CD4-positive, alpha-beta T cell (primary cell): Measurements from ENCODE around the gene USP6NL. TPM values are rescaled to one million over a fixed set of nuclear protein-coding genes. Genes with fewer than 3 reads are reported as not detected.

Experiments
- ATAC-seq: fragments of 200-7000 bp; cut with Tn5 transposase; one replicate; pipeline ENCODE4 v1.10.0; 2022; ENCODE audit warnings: mild to moderate bottlenecking; ENCODE audit not compliant: poor library complexity
- CTCF ChIA-PET: fragments of 350-600 bp; sonication (Branson Sonifier 250); formaldehyde crosslinking; loops from one replicate; lab custom pipeline; 2021; ENCODE audit warnings: antibody characterized with exemption, inconsistent platforms; lab: Charles Lee
- POLR2A ChIA-PET: fragments of 350-600 bp; sonication (Branson Sonifier 250); formaldehyde crosslinking; loops from one replicate; lab custom pipeline; 2021; ENCODE audit warnings: antibody characterized with exemption, inconsistent platforms; lab: Charles Lee
- DNase-seq, 14 experiments: peaks; one replicate each; pipeline ENCODE4 v3.0.0-alpha.2; 2013 to 2020; ENCODE audit warnings: mixed read lengths in 2 of 14
- H3K27ac ChIP-seq, 2 donors: one replicate each; pipeline versions ENCODE4 v1.5.1 to v1.7.0; 2013; ENCODE audit warnings: low read length in 2 of 2, low read depth in 1 of 2, mild to moderate bottlenecking in 1 of 2
- H3K27me3 ChIP-seq, 2 experiments: 1 replicate in 1 of 2; 2 replicates in 1 of 2; pipeline versions ENCODE4 v1.6.1 to v1.7.0; 2013; ENCODE audit warnings: low read length in 2 of 2, control low read depth in 1 of 2, mild to moderate bottlenecking in 1 of 2, moderate library complexity in 1 of 2; ENCODE audit not compliant: insufficient read depth in 2 of 2, control insufficient read depth in 1 of 2
- H3K36me3 ChIP-seq: one replicate; pipeline ENCODE4 v1.6.1; 2013; ENCODE audit warnings: low read length, control low read depth; ENCODE audit not compliant: insufficient read depth
- H3K4me1 ChIP-seq: one replicate; pipeline ENCODE4 v1.6.1; 2013; ENCODE audit warnings: low read length, control low read depth; ENCODE audit not compliant: insufficient read depth
- H3K4me3 ChIP-seq: one replicate; pipeline ENCODE4 v1.5.1; 2013; ENCODE audit warnings: mild to moderate bottlenecking, low read length, moderate library complexity
- H3K9me3 ChIP-seq, 2 experiments: 1 replicate in 1 of 2; 2 replicates in 1 of 2; pipeline versions ENCODE4 v1.6.1 to v1.7.0; 2013; ENCODE audit warnings: low read length in 2 of 2, mild to moderate bottlenecking in 2 of 2, control low read depth in 1 of 2, moderate library complexity in 1 of 2; ENCODE audit not compliant: control insufficient read depth in 1 of 2, insufficient read depth in 1 of 2
- H3K27ac Mint-ChIP-seq: one replicate; pipeline ENCODE4 v1.8.0; 2020; ENCODE audit warnings: mixed read lengths
- H3K27me3 Mint-ChIP-seq: one replicate; pipeline ENCODE4 v1.8.0; 2021; ENCODE audit warnings: mixed read lengths
- H3K36me3 Mint-ChIP-seq: one replicate; pipeline ENCODE4 v1.8.0; 2021; ENCODE audit warnings: low read depth, mixed read lengths
- H3K4me1 Mint-ChIP-seq: one replicate; pipeline ENCODE4 v1.8.0; 2021; ENCODE audit warnings: low read depth, mixed read lengths
- H3K4me3 Mint-ChIP-seq: one replicate; pipeline ENCODE4 v1.8.0; 2020; ENCODE audit warnings: mild to moderate bottlenecking, mixed read lengths
- H3K9me3 Mint-ChIP-seq: one replicate; pipeline ENCODE4 v1.8.0; 2020; ENCODE audit warnings: mixed read lengths
- CTCF ChIP-seq: fragments of 200-600 bp; IDR thresholded peaks from one replicate; pipeline ENCODE4 v1.8.0; 2022; ENCODE audit warnings: antibody characterized with exemption, mild to moderate bottlenecking
- intact Hi-C, 2 experiments: fragments of 100-400 bp; cut with DNase I in 1 of 2; cut with micrococcal nuclease in 1 of 2; formaldehyde crosslinking; loops; one replicate each; pipeline versions ENCODE4 v1.15.1 to v1.9.0; 2023 to 2025; cut with DNase I, micrococcal nuclease
- total RNA-seq, 174 experiments: library from RNA in 2 of 174; stranded (reverse) in 2 of 174; gene quantifications; one replicate each; pipeline ENCODE4 v1.2.3 and lab custom pipeline; 2021 to 2026

The USP6NL gene
- total RNA-seq, 2 experiments from 2014 or later = 5.2 to 5.6 TPM

DNA sequence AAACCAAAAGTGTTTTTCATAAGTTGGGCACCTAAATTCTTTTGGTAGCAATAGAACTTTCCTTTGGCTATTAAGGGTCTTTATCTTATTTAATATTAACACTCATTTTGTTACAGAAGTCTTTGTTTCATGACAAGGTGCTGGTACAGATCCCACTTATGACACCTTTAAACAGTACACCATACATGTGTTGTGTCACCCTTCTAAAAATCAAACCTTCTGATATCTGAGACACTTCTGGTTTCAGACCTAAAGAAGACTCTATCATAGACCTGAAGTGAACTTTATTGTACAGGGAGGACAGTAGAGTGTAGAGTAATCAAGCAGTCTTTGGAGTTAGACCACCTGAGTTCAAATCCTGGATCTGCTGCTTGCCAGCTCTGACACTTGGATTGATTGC is 5.8 kb upstream of the USP6NL start:
- TF ChIP-seq CTCF = no peak
- Histone ChIP-seq H3K27ac (no peak overlapping the region), H3K36me3 (no peaks in the 10 kb centered on the region), H3K27me3 (no peaks in the 10 kb centered on the region), H3K4me3 (no peak overlapping the region), H3K9me3 (peaks cover 0 to 5% of the 10 kb centered on the region in 2 experiments), H3K4me1 (peaks cover 4% of the 10 kb centered on the region)
- H3K27me3 Mint-ChIP-seq = no peaks in the 10 kb centered on the region
- no peaks in the 10 kb centered on the region for H3K36me3 Mint-ChIP-seq
- peaks cover 7% of the 10 kb centered on the region for H3K9me3 Mint-ChIP-seq
- intact Hi-C loops = loop anchor here in 1 of 2 experiments (10.0 kb wide), 1 partner anchor 108 kb away; no protein-coding TSS in a partner anchor
- ChIA-PET CTCF (no interaction called here), POLR2A (no interaction called here)
- H3K4me3 Mint-ChIP-seq = no peak overlapping the region
- DNase-seq = no peak
- peaks cover 16% of the 10 kb centered on the region for H3K4me1 Mint-ChIP-seq
- no peak for ATAC-seq
- no peak overlapping the region for H3K27ac Mint-ChIP-seq

- Histone ChIP-seq H3K36me3 (no peaks in the 10 kb centered on the region), H3K4me3 (no peak overlapping the region), H3K9me3 (peaks cover 0 to 5% of the 10 kb centered on the region in 2 experiments), H3K4me1 (peaks cover 9% of the 10 kb centered on the region), H3K27me3 (no peaks in the 10 kb centered on the region), H3K27ac (no peak overlapping the region)
- ATAC-seq (no peak), DNase-seq (no peak)
- peaks cover 20% of the 10 kb centered on the region for H3K4me1 Mint-ChIP-seq
- H3K36me3 Mint-ChIP-seq = peaks cover 4% of the 10 kb centered on the region
- ChIA-PET POLR2A (no interaction called here), CTCF (no interaction called here)
- no peak overlapping the region for H3K4me3 Mint-ChIP-seq
- H3K27ac Mint-ChIP-seq = no peak overlapping the region
- no peak for TF ChIP-seq CTCF
- no peaks in the 10 kb centered on the region for H3K27me3 Mint-ChIP-seq
- peaks cover 7% of the 10 kb centered on the region for H3K9me3 Mint-ChIP-seq
- intact Hi-C loops = loop anchor here in 1 of 2 experiments (10.0 kb wide), 1 partner anchor 109 kb away; no protein-coding TSS in a partner anchor
Measured at GRCh38 chr10:11616021-11616420, 4.6 kb upstream of the USP6NL start.

- Mint-ChIP-seq H3K27ac (no peak overlapping the region), H3K27me3 (no peaks in the 10 kb centered on the region), H3K4me3 (no peak overlapping the region), H3K9me3 (peaks cover 7% of the 10 kb centered on the region), H3K4me1 (peaks cover 25% of the 10 kb centered on the region), H3K36me3 (peaks cover 8% of the 10 kb centered on the region)
- H3K36me3 ChIP-seq = no peaks in the 10 kb centered on the region
- ATAC-seq (no peak), DNase-seq (no peak)
- TF ChIP-seq CTCF = no peak
- no peak overlapping the region for H3K4me3 ChIP-seq
- H3K9me3 ChIP-seq = peaks cover 0 to 5% of the 10 kb centered on the region in 2 experiments
- H3K4me1 ChIP-seq = peaks cover 14% of the 10 kb centered on the region
- H3K27me3 ChIP-seq = no peaks in the 10 kb centered on the region
- H3K27ac ChIP-seq = no peak overlapping the region
- POLR2A ChIA-PET = no interaction called here
- intact Hi-C loops = loop anchor here in 1 of 2 experiments (10.0 kb wide), 1 partner anchor 109 kb away; no protein-coding TSS in a partner anchor
- CTCF ChIA-PET = no interaction called here
Measured at GRCh38 chr10:11615396-11615795, 3.9 kb upstream of the USP6NL start.
